Measurements from ENCODE around the gene ZFHX2. TPM values are rescaled to one million over a fixed set of nuclear protein-coding genes. Genes with fewer than 3 reads are reported as not detected.

ZFHX2 gene
- total RNA-seq, 2 experiments from 2014 or later, result 0.97 to 1.3 TPM

DNA sequence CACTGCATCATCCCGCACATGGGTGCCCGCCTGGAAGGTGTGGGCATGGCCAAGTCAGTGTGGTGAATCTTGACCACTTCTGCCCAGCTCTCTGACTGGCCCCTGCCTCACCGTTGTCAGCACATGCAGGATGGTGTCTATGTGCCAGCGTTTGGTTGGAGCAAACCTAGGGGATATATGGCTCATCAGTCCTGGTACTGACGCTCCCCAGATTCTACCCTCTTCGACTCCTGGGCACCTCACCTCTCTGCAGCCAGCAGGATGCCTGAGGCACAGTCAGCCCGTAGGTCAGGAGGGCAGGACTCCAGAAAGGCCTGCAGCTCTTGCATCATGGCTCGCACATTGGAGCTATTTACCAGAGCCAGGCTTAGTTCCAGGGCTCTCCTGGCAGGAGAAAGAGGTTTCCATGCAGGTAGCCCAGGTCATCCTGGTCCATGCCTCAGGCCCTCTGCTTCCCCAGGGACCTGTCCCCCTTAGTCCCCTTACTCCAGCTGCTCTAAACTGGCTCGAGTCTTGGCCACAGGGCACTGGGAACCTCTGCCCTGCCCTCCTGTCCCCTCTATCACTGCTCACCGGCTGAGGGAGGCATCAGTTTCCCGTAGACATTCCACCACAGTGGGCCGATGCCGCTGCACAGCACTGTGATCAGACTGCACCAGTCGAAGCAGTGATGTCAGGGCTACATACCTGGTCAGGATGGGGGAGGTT lies 12.1 kb upstream of the ZFHX2 start:
- ChIA-PET CTCF (interaction anchor here (0.6 to 1.9 kb wide), 9 partner anchors 9 to 194 kb away, joined by 3 to 10 read pairs (median 4); no protein-coding TSS in a partner anchor), POLR2A (interaction anchor here (0.6 kb wide), 1 partner anchor 10 kb away, joined by 3 read pairs; no protein-coding TSS in a partner anchor)

DNA sequence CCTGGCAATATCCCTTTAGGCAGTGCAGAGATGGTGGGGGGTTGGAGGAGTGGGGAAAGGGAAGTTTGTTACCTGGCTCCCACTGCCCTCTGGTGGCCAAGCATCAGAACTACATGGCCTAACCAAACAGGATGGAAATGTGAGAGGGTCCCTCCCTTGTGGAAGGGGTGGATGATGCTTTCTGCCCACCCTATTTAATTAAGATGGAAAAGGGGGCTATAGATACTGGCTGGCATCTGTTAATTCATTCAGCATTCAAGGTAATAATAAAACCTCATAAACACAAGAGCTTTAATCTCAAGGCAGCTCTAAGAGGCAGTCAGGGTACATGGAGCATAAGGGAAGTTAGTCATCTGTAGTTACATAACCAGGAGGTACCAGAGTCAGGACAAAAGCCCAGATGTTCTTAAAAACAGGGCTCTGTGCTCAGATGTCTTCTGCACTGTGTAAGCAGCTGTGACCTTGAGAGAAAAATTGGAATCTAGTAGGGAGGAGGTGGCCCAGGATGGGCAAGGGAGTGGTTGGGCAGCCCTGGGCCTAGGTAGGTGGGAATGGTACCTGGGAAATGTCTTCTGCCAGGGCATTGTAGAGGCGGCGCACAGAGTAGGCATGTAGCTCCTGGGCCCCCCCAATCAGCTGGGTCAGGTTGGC lies 11.4 kb upstream of the ZFHX2 start:
- CTCF ChIA-PET, result interaction anchor here (0.6 to 1.9 kb wide), 10 partner anchors 9 to 571 kb away, joined by 3 to 10 read pairs (median 4); no protein-coding TSS in a partner anchor

GRCh38 chr14:23561873-23562821 lies 10.6 kb upstream of the ZFHX2 start:
- CTCF ChIA-PET, result interaction anchor here (0.6 to 3.3 kb wide), 11 partner anchors 8 to 572 kb away, joined by 3 to 25 read pairs (median 4); no protein-coding TSS in a partner anchor

More for the DNA sequence above, 11.4 kb upstream of the ZFHX2 start:
- POLR2A ChIA-PET, result interaction anchor here (0.6 kb wide), 1 partner anchor 9 kb away, joined by 3 read pairs; no protein-coding TSS in a partner anchor

DNA sequence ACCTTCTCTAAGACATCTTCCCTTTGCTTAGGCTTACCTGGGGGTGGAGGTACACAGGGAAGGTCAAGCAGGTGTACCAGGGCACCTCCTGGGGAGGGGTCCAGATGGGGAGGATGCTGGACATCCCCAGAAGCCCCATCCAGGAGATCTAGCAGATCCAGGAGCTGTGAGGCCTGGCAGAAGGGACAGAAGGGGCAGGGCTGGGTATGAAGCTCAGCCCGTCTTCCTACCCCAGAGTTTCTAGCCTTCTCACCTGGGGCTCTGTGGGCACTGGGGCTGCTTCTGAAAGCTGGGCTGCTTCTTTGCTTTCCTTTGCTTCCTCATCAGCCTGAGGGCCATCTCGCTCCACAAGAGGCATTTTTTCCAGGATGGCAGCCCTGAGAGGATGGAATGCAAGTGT lies 9.7 kb upstream of the ZFHX2 start:
- CTCF ChIA-PET, result interaction anchor here (0.7 to 3.3 kb wide), 7 partner anchors 18 to 867 kb away, joined by 3 to 25 read pairs (median 4); no protein-coding TSS in a partner anchor
- POLR2A ChIA-PET, result interaction anchor here (1.0 to 1.4 kb wide), 2 partner anchors 83 to 240 kb away, joined by 3 to 6 read pairs; no protein-coding TSS in a partner anchor

More at GRCh38 chr14:23561873-23562821, 10.6 kb upstream of the ZFHX2 start:
- POLR2A ChIA-PET, result interaction anchor here (1.0 to 1.4 kb wide), 2 partner anchors 83 to 241 kb away, joined by 3 to 6 read pairs; no protein-coding TSS in a partner anchor

DNA sequence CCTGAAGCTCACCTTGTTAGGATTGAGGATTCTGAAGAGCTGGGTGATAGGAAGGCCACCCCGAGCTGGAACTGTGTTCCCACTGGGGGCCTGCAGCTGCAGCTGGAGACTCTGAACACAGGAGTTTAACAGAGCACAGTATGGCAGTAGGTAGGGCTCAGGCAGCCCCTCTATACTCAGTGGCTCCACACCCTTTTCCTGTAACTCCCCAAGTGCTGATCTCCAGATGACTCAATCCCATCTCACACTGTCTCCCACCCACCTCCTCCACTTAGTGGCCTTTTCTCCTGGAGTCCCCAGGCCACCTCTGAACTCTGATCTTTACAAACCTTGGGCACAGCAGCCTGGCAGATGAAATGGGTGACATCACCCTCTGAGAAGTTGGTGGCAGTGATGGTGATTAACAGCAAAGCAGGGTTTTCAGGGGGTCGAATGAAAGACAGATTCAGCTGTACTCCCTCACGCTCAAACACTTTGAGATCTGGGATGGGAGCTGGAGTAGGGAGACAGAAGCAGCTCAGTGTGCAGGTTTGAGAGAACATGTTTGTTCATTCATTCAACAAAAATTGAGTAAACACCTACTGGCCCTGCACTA lies 8.5 kb upstream of the ZFHX2 start:
- ChIA-PET POLR2A (no interaction called here), CTCF (interaction anchor here (1.0 to 3.3 kb wide), 10 partner anchors 19 to 370 kb away, joined by 3 to 25 read pairs (median 4); no protein-coding TSS in a partner anchor)

- CTCF ChIA-PET, result interaction anchor here (0.9 to 3.3 kb wide), 14 partner anchors 8 to 371 kb away, joined by 3 to 25 read pairs (median 4); partner anchors contain the start of gene AP1G2
- POLR2A ChIA-PET, result no interaction called here
These were observed 7.7 kb upstream of the ZFHX2 start for GRCh38 chr14:23559010-23559925.

- POLR2A ChIA-PET, result no interaction called here
These were observed 6.9 kb upstream of the ZFHX2 start for GRCh38 chr14:23558346-23559009.

GRCh38 chr14:23557946-23558345 lies 6.4 kb upstream of the ZFHX2 start:
- CTCF ChIA-PET, result interaction anchor here (1.3 to 1.4 kb wide), 2 partner anchors 9 to 11 kb away, joined by 3 to 6 read pairs; partner anchors contain the start of gene AP1G2
- POLR2A ChIA-PET, result interaction anchor here (0.5 kb wide), 1 partner anchor 87 kb away, joined by 3 read pairs; no protein-coding TSS in a partner anchor

More at GRCh38 chr14:23558346-23559009, 6.9 kb upstream of the ZFHX2 start:
- CTCF ChIA-PET, result interaction anchor here (0.9 to 3.3 kb wide), 10 partner anchors 9 to 372 kb away, joined by 3 to 25 read pairs (median 4); partner anchors contain the start of gene AP1G2

DNA sequence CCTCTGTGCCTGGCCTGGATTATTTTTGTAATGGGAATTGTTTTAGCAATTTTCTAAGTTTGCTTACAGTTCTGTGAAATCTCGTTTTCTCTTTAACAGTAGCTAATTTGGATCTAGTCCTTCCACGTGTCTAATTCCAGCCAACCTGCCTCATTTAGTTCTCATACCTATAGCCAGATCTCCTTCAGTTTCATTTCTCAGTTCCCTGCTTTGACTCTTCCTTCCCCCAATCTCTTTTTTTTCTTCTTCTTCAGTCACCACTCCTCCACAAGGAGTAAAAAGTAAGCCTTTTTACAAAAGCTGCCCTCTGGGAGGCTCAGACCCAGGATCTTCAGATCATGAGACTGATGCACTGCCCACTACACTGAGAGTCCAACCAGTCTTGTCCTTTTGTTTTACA lies 6.0 kb upstream of the ZFHX2 start:
- ChIA-PET POLR2A (interaction anchor here (0.5 to 1.2 kb wide), 2 partner anchors 10 to 87 kb away, joined by 3 to 5 read pairs; partner anchors contain the start of gene AP1G2), CTCF (interaction anchor here (0.6 to 1.4 kb wide), 4 partner anchors 9 to 536 kb away, joined by 3 to 6 read pairs (median 3); partner anchors contain the start of gene AP1G2)

- POLR2A ChIA-PET, result interaction anchor here (1.2 kb wide), 1 partner anchor 10 kb away, joined by 5 read pairs; the partner anchor contains the start of gene AP1G2
These were observed 5.3 kb upstream of the ZFHX2 start for GRCh38 chr14:23556700-23557440.

DNA sequence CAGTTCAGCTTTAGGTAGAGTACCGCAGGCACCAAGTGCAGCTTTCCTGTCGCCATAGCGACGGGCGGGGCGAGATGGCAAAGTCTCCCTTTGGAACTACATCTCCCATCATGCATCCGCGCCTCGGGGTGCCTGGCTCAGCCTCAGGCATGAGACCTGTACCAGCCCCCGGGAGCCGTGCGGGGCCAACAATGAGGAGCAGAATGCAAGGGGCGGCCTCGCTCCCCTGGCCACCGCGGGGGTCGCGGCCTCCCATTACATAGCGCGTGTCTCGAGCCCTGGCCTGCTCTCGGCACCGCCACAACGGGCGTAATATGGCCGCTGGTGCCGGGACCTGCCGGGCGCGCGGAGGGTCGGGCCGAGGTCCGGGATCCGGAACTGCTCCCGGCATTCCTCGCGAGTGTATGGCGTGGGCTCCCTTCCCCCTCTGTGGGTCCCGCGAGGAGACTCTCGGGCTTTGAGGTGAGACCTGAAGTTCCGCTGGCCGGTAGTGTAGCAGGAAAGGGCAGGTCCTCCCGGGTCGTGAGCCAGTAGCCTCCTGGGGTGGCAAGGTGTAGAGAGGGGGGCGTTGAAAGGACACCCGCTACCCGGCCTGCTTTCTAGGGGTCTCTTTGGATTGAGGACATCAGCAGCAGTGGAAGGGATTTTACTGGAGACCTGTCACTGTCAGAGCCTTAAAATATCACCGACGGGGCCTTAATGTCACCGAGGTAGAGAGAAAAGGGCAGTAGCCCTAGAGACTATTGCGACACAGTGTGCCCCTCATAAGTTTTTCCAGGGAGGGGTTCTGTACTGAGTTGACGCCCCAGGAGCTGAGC lies 4.5 kb upstream of the ZFHX2 start, which contains the start of gene THTPA:
THTPA (plus strand) TSS at position 390 of the 818 bp plus-strand sequence. CDS start 487 bp downstream, outside the sequence.
- CTCF ChIA-PET, result interaction anchor here (0.7 to 1.0 kb wide), 2 partner anchors 77 to 80 kb away, joined by 3 read pairs; no protein-coding TSS in a partner anchor
- POLR2A ChIA-PET, result interaction anchor here (1.1 to 1.2 kb wide), 2 partner anchors 11 to 103 kb away, joined by 3 to 5 read pairs; partner anchors contain the start of gene AP1G2

More at GRCh38 chr14:23556700-23557440, 5.3 kb upstream of the ZFHX2 start:
- CTCF ChIA-PET, result interaction anchor here (0.6 to 1.0 kb wide), 4 partner anchors 77 to 537 kb away, joined by 3 read pairs; no protein-coding TSS in a partner anchor

DNA sequence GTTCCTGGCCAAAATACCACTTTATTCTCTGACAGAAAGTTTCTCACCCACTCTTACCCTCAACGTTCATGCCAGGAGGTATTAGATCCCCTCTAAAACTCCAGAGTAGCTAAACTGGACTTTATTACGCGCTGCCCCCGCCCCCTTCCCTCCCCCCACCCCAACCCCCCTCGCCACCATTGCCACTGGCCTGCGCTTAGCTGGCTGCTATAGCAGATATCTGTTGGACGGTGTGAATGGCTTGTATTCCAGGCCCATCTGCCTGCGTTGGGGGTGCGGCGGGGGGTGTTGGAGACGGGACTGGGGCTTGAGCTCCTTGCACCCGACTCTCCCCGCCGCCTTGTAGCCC lies 3.9 kb upstream of the ZFHX2 start:
- POLR2A ChIA-PET, result interaction anchor here (1.1 kb wide), 1 partner anchor 102 kb away, joined by 3 read pairs; no protein-coding TSS in a partner anchor
- CTCF ChIA-PET, result no interaction called here

- ChIA-PET POLR2A (interaction anchor here (0.7 kb wide), 1 partner anchor 66 kb away, joined by 6 read pairs; no protein-coding TSS in a partner anchor), CTCF (interaction anchor here (2.1 kb wide), 1 partner anchor 74 kb away, joined by 8 read pairs; no protein-coding TSS in a partner anchor)
These were observed 726 bp downstream of the ZFHX2 start for GRCh38 chr14:23550812-23551265.

GRCh38 chr14:23550131-23550811 lies 1.3 kb downstream of the ZFHX2 start:
- POLR2A ChIA-PET, result no interaction called here
- CTCF ChIA-PET, result interaction anchor here (0.7 to 2.1 kb wide), 5 partner anchors 13 to 170 kb away, joined by 3 to 8 read pairs (median 4); no protein-coding TSS in a partner anchor
